Neural progenitor cell (in vitro differentiated cells): ENCODE data around the gene ANKRD31.

ENCODE experiments used
- EZH2 ChIP-seq: fragments of 200-600 bp; sonication (generic); IDR thresholded peaks from 2 replicates; pipeline ENCODE4 v1.6.1; 2017; ENCODE audit warnings: antibody characterized with exemption, mild to moderate bottlenecking, moderate library complexity
- TF ChIP-seq, protein P1 (sequence below): fragments of 200-600 bp; sonication (generic); IDR thresholded peaks from 2 replicates; pipeline ENCODE4 v1.5.1; 2017; ENCODE audit warnings: antibody characterized with exemption, mild to moderate bottlenecking

DNA sequence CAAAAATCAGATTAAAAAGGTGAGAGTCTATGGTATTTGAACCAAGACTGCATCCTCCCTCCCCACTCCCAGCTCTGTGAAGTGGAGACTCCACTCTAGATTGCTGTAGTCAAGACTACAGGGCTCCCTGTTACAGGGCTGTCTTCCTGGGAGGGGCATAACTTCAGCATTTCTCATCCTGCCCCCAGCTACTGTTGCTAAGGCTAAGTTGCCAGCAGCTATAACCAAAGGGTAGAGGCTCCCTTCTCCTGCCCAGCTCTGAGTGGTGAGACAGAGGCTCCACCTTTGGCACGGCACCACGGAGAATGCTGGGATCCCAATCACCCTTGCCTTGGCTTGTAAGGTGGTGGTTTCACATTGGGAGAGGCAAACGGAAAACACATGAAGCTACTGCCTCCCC, 145.1 kb downstream of the ANKRD31 start:
- TF ChIP-seq, protein P1, sequence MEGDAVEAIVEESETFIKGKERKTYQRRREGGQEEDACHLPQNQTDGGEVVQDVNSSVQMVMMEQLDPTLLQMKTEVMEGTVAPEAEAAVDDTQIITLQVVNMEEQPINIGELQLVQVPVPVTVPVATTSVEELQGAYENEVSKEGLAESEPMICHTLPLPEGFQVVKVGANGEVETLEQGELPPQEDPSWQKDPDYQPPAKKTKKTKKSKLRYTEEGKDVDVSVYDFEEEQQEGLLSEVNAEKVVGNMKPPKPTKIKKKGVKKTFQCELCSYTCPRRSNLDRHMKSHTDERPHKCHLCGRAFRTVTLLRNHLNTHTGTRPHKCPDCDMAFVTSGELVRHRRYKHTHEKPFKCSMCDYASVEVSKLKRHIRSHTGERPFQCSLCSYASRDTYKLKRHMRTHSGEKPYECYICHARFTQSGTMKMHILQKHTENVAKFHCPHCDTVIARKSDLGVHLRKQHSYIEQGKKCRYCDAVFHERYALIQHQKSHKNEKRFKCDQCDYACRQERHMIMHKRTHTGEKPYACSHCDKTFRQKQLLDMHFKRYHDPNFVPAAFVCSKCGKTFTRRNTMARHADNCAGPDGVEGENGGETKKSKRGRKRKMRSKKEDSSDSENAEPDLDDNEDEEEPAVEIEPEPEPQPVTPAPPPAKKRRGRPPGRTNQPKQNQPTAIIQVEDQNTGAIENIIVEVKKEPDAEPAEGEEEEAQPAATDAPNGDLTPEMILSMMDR = no peak
- TF ChIP-seq EZH2 = no peak
